ENCODE results near the gene MKRN1.

- no peak for TF ChIP-seq ZNF138 (CRISPR knock-in tag; conservative IDR thresholded peaks at IDR 0.05)
- no peak for TF ChIP-seq CTCF (IDR thresholded peaks at IDR 0.05)
- TF ChIP-seq FOXP4 (CRISPR knock-in tag; IDR thresholded peaks at IDR 0.05), result no peak
- no peak for TF ChIP-seq ZBTB21 (CRISPR knock-in tag; IDR thresholded peaks at IDR 0.05; ENCODE audit: borderline replicate concordance)
- TF ChIP-seq JUN (CRISPR knock-in tag; IDR thresholded peaks at IDR 0.05), result no peak
- TF ChIP-seq TCF7 (CRISPR knock-in tag; IDR thresholded peaks at IDR 0.05; ENCODE audit: low read depth), result no peak
- no peak for TF ChIP-seq NR1H2 (CRISPR knock-in tag; IDR thresholded peaks at IDR 0.05)
- TF ChIP-seq ELF4 (CRISPR knock-in tag; IDR thresholded peaks at IDR 0.05; ENCODE audit: low read depth), result no peak
These were observed 53.6 kb downstream of the MKRN1 start for GRCh38 chr7:140425718-140426117.
